ENCODE results near the gene SLX9.

The SLX9 gene

DNA sequence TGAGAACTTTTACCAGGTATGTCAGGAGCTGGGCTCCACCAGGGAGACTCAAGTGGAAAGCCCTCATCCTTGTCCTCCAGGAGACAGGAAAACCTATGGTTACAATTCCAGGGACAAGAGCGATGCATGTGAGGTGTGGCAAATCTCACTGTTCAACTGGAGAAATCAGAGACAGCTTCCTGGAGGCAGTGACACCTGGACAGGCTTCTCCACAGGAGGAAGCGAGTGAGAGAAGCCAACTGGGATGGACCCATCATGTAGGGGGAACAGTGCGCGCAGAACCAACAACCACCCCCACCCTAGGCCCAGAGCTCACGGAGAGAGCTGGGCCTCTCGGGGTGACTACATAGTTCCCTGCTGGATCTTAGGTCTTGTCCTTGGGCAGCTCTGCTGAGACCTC lies 5.6 kb upstream of the SLX9 start:
- no peak for DNase-seq (ENCODE audit: low spot score)
- TF ChIP-seq, protein P1, sequence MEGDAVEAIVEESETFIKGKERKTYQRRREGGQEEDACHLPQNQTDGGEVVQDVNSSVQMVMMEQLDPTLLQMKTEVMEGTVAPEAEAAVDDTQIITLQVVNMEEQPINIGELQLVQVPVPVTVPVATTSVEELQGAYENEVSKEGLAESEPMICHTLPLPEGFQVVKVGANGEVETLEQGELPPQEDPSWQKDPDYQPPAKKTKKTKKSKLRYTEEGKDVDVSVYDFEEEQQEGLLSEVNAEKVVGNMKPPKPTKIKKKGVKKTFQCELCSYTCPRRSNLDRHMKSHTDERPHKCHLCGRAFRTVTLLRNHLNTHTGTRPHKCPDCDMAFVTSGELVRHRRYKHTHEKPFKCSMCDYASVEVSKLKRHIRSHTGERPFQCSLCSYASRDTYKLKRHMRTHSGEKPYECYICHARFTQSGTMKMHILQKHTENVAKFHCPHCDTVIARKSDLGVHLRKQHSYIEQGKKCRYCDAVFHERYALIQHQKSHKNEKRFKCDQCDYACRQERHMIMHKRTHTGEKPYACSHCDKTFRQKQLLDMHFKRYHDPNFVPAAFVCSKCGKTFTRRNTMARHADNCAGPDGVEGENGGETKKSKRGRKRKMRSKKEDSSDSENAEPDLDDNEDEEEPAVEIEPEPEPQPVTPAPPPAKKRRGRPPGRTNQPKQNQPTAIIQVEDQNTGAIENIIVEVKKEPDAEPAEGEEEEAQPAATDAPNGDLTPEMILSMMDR (IDR thresholded peaks at IDR 0.05; ENCODE audit: extremely low read depth, insufficient read depth, missing control alignments), result no peak
- in situ Hi-C loops (cut with MboI; ENCODE audit: low pct_unique_long_range_greater_than_20kb, low sequenced_read_pairs, unreplicated experiment), result loop anchor here (25.0 kb wide), 1 partner anchor 422 kb away; no protein-coding TSS in a partner anchor

DNA sequence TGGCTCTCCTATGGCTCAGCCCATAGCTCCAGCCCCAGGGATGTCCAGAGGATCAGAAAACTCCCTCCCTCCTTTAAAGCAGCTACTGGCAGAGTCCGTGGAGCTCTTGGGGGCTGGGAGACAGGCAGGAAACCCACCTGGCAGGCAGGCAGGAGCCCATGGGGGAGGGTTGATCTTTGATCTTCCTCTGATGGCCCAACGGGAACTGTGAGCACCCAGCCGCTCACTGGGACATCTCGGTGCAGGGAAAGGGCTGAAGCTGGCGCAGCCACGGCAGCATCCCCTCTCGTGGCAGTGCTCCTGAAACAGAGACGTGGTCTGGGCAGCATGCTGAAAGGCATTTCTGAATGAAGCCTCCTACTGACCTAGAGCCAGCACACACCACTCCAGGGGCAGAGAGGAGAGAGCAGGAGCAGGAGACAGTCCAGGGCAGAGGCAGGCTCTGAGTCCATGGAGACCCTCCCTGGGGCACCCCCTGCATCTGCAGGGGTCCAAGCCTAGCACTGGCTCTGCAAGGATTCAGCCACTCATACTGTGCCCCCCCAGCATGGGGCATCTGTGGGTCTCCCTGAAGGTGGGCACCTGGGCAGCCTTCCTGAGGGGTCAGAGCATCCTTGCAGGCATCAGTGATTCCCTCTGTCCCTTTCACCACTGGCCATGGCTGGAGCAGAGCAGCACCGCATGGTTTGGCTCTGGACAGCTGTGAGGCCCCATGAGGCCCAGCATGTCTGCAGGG lies 4.9 kb upstream of the SLX9 start:
- in situ Hi-C loops (cut with MboI; ENCODE audit: low pct_unique_long_range_greater_than_20kb, low sequenced_read_pairs, unreplicated experiment), result loop anchor here (25.0 kb wide), 1 partner anchor 423 kb away; no protein-coding TSS in a partner anchor
- TF ChIP-seq, protein P1 (IDR thresholded peaks at IDR 0.05; ENCODE audit: extremely low read depth, insufficient read depth, missing control alignments), result no peak
- no peak for DNase-seq (ENCODE audit: low spot score)

- no peak for DNase-seq (ENCODE audit: low spot score)
- in situ Hi-C loops (cut with MboI; ENCODE audit: low pct_unique_long_range_greater_than_20kb, low sequenced_read_pairs, unreplicated experiment), result loop anchor here (25.0 kb wide), 1 partner anchor 423 kb away; no protein-coding TSS in a partner anchor
- TF ChIP-seq, protein P1 (IDR thresholded peaks at IDR 0.05; ENCODE audit: extremely low read depth, insufficient read depth, missing control alignments), result no peak
These were observed 4.3 kb upstream of the SLX9 start for GRCh38 chr21:44935533-44935927.

- DNase-seq (ENCODE audit: low spot score), result no peak
- TF ChIP-seq, protein P1 (IDR thresholded peaks at IDR 0.05; ENCODE audit: extremely low read depth, insufficient read depth, missing control alignments), result no peak
- in situ Hi-C loops (cut with MboI; ENCODE audit: low pct_unique_long_range_greater_than_20kb, low sequenced_read_pairs, unreplicated experiment), result loop anchor here (25.0 kb wide), 1 partner anchor 427 kb away; no protein-coding TSS in a partner anchor
These were observed 877 bp upstream of the SLX9 start for GRCh38 chr21:44938772-44939531.

GRCh38 chr21:44940116-44940631 lies 345 bp downstream of the SLX9 start:
- TF ChIP-seq, protein P1 (IDR thresholded peaks at IDR 0.05; ENCODE audit: extremely low read depth, insufficient read depth, missing control alignments), result no peak
- in situ Hi-C loops (cut with MboI; ENCODE audit: low pct_unique_long_range_greater_than_20kb, low sequenced_read_pairs, unreplicated experiment), result loop anchor here (25.0 kb wide), 1 partner anchor 428 kb away; no protein-coding TSS in a partner anchor
- no peak for DNase-seq (ENCODE audit: low spot score)

DNA sequence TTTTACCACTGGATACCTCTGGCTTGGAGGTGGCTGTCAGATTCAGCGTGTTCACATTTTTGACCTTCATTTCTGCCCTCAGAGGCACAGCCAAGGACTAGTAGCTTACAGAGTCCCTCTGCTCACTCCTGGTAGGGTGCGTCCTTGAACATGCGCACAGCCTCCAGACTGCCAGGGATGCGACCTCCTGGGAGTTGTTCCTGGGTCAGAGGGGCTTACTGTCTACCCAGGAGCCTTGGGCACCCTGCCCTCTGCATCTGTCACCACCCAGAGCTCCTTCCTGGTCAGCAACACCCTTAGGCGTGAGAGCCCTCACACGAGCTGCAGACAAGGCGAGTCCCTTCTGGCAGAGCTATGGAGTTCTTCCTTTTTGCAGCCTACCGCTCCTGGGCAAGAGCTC lies 1.7 kb downstream of the SLX9 start:
- no peak for DNase-seq (ENCODE audit: low spot score)
- TF ChIP-seq, protein P1 (IDR thresholded peaks at IDR 0.05; ENCODE audit: extremely low read depth, insufficient read depth, missing control alignments), result no peak
- in situ Hi-C loops (cut with MboI; ENCODE audit: low pct_unique_long_range_greater_than_20kb, low sequenced_read_pairs, unreplicated experiment), result loop anchor here (25.0 kb wide), 1 partner anchor 429 kb away; no protein-coding TSS in a partner anchor
